K562 (cell line): ENCODE measurements around the gene HOTAIR. TPM values are rescaled to one million over a fixed set of nuclear protein-coding genes. Genes with fewer than 3 reads are reported as not detected.

Source experiments
- CC2D1A ChIP-seq: fragments of 450-650 bp; IDR thresholded peaks from 2 replicates; pipeline ENCODE4 v1.6.1; 2017; ENCODE audit warnings: mild to moderate bottlenecking
- EWSR1 ChIP-seq: fragments of 450-650 bp; IDR thresholded peaks from 2 replicates; pipeline ENCODE4 v1.6.1; 2018; ENCODE audit warnings: borderline replicate concordance, mild to moderate bottlenecking, low read depth, moderate library complexity; ENCODE audit not compliant: partially characterized antibody
- FOXA1 ChIP-seq: fragments of 450-650 bp; IDR thresholded peaks from 2 replicates; pipeline ENCODE4 v1.6.1; 2016; ENCODE audit warnings: mild to moderate bottlenecking, borderline replicate concordance
- IRF9 ChIP-seq: fragments of 450-650 bp; IDR thresholded peaks from 2 replicates; pipeline ENCODE4 v1.6.1; 2016; ENCODE audit warnings: missing biosample characterization, missing genetic modification characterization
- NFXL1 ChIP-seq: fragments of 450-650 bp; formaldehyde crosslinking; IDR thresholded peaks from 2 replicates; pipeline ENCODE4 v1.4.0; 2021; ENCODE audit warnings: mild to moderate bottlenecking
- RFX1 ChIP-seq: fragments of 450-650 bp; IDR thresholded peaks from 2 replicates; pipeline ENCODE4 v1.6.1; 2016; ENCODE audit warnings: mild to moderate bottlenecking, moderate library complexity
- SIX5 ChIP-seq, 2 experiments: IDR thresholded peaks; 2 replicates each; pipeline ENCODE4 v1.6.1; 2011; ENCODE audit warnings: low read length in 2 of 2, borderline replicate concordance in 1 of 2, low read depth in 1 of 2, mild to moderate bottlenecking in 1 of 2, moderate library complexity in 1 of 2; ENCODE audit not compliant: insufficient read depth in 1 of 2
- SMAD4 ChIP-seq: fragments of 250-450 bp; sonication (Bioruptor Pico); conservative IDR thresholded peaks from 2 replicates; pipeline ENCODE4 v1.8.0; 2021; ENCODE audit warnings: inconsistent platforms, mild to moderate bottlenecking, moderate library complexity
- SREBF2 ChIP-seq: sonication (generic); formaldehyde crosslinking; IDR thresholded peaks from 2 replicates; pipeline ENCODE4 v1.4.0; 2020; ENCODE audit warnings: mild to moderate bottlenecking, missing genetic modification reagents
- TAF7 ChIP-seq: fragments of 450-650 bp; IDR thresholded peaks from 2 replicates; pipeline ENCODE4 v1.6.1; 2016; ENCODE audit warnings: missing genetic modification characterization, missing compliant biosample characterization
- THAP7 ChIP-seq: fragments of 250-450 bp; sonication (Bioruptor Pico); IDR thresholded peaks from 2 replicates; pipeline ENCODE4 v1.5.0; 2021
- ZNF24 ChIP-seq: fragments of 450-650 bp; IDR thresholded peaks from 2 replicates; pipeline ENCODE4 v1.6.1; 2016
- ZNF41 ChIP-seq: fragments of 250-450 bp; sonication (Bioruptor Pico); conservative IDR thresholded peaks from 2 replicates; pipeline ENCODE4 v1.4.0; 2020; ENCODE audit warnings: mild to moderate bottlenecking
- ZNF766 ChIP-seq: fragments of 200-800 bp; sonication (Bioruptor generic); conservative IDR thresholded peaks from 2 replicates; pipeline ENCODE4 v1.6.1; 2016; ENCODE audit warnings: missing genetic modification characterization, missing compliant biosample characterization
- polyA plus RNA-seq, 8 experiments: library from polyadenylated mRNA; depleted of rRNA in 4 of 8; stranded (reverse) in 5 of 8; unstranded in 3 of 8; fragments of >200 nt; fragmentation: Nextera tagmentation in 2 of 8; fragmentation: Illumina TruSeq in 1 of 8; extraction: Ambion mirVana in 2 of 8; extraction: Trizol in 1 of 8; gene quantifications; 2 replicates each; pipeline versions ENCODE4 v1.2.1 to v1.2.3, GENCODE V29; 2011 to 2014; ENCODE audit warnings: inconsistent platforms in 1 of 8, missing spikeins in 1 of 8
- total RNA-seq, 7 experiments: library from RNA; depleted of rRNA in 6 of 7; stranded (reverse); fragments of >200 nt in 6 of 7; fragmentation: Illumina TruSeq in 2 of 7; extraction: Trizol in 2 of 7; gene quantifications; 2 replicates each; pipeline versions ENCODE4 v1.2.1 to v1.2.3, GENCODE V29; 2011 to 2021; ENCODE audit warnings: low replicate concordance in 1 of 7
- TF ChIP-seq, protein P1 (sequence below): IDR thresholded peaks from 3 replicates; pipeline ENCODE4 v1.6.1; 2011; ENCODE audit warnings: borderline replicate concordance, mild to moderate bottlenecking, moderate library complexity; ENCODE audit not compliant: insufficient read length; ENCODE audit errors: extremely low read depth
- TF ChIP-seq, protein P2 (sequence below): sonication (generic); formaldehyde crosslinking; IDR thresholded peaks from 2 replicates; pipeline ENCODE4 v1.8.0; 2022; ENCODE audit warnings: mild to moderate bottlenecking, missing genetic modification reagents, borderline replicate concordance

Gene HOTAIR
- total and polyA plus RNA-seq, 9 of the 15 experiments (the other 6 are each of a cell fraction or from before 2014, with no cell fraction given) = 0.04 TPM; not detected in 8

DNA sequence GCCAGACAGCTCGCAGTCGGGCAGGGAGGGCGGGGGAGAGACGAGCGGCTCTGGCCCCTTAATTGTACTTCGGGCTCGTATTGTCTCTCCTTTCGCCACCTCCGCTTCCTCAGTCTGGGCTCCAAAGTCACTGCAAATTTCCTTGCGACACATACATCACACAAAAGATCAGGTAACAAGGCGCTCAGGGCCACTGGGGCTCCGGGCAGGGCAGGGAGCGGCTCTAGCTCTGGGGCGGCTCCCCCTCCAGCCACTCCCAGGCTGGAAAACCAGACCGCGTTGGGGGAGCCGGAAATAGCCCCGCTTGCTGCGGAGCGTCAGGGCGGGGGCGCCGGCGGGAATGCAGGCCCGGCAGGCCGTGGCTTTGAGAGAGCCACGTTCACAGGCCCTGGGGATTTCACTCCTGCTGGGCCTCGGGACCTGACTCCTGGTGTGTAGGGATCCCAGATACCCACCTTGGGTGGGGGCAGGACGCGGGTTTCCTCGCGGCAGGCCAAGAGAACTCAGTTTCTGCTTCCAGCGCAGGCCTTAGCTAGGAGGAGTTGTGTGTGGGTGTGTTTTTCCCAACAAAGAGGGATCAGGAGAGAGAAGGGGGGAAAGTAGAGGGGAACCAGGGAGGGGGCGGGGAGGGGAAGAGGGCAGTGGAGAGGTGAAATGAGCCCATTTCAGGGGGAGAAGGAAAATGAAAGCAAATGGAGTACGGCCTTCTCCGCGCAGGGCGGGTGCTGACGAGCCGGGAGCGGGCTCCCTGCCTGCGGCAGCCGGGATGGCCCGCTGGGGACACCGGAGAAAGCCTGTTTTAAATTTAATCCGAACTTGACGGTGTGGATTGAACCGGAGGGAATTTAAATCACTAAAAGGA, 20.9 kb upstream of the HOTAIR start (continued):
- TF ChIP-seq IRF9 (no peak), FOXA1 (no peak), CC2D1A (no peak), ZNF766 (CRISPR knock-in tag) (no peak), SMAD4 (CRISPR knock-in tag) (peak; percentile 90), TAF7 (tag) (peak; percentile 68), NFXL1 (CRISPR knock-in tag) (no peak), EWSR1 (no peak), ZNF41 (CRISPR knock-in tag) (no peak), SIX5 (IDR thresholded peaks at IDR 0.05; ENCODE audit: borderline replicate concordance in 1 of 2, insufficient read depth in 1 of 2, low read depth in 1 of 2, low read length in 2 of 2) (no peak), SREBF2 (CRISPR knock-in tag) (no peak), THAP7 (no peak), RFX1 (no peak), ZNF24 (no peak)
- TF ChIP-seq, protein P1, sequence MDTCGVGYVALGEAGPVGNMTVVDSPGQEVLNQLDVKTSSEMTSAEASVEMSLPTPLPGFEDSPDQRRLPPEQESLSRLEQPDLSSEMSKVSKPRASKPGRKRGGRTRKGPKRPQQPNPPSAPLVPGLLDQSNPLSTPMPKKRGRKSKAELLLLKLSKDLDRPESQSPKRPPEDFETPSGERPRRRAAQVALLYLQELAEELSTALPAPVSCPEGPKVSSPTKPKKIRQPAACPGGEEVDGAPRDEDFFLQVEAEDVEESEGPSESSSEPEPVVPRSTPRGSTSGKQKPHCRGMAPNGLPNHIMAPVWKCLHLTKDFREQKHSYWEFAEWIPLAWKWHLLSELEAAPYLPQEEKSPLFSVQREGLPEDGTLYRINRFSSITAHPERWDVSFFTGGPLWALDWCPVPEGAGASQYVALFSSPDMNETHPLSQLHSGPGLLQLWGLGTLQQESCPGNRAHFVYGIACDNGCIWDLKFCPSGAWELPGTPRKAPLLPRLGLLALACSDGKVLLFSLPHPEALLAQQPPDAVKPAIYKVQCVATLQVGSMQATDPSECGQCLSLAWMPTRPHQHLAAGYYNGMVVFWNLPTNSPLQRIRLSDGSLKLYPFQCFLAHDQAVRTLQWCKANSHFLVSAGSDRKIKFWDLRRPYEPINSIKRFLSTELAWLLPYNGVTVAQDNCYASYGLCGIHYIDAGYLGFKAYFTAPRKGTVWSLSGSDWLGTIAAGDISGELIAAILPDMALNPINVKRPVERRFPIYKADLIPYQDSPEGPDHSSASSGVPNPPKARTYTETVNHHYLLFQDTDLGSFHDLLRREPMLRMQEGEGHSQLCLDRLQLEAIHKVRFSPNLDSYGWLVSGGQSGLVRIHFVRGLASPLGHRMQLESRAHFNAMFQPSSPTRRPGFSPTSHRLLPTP = no peak
- TF ChIP-seq, protein P2, sequence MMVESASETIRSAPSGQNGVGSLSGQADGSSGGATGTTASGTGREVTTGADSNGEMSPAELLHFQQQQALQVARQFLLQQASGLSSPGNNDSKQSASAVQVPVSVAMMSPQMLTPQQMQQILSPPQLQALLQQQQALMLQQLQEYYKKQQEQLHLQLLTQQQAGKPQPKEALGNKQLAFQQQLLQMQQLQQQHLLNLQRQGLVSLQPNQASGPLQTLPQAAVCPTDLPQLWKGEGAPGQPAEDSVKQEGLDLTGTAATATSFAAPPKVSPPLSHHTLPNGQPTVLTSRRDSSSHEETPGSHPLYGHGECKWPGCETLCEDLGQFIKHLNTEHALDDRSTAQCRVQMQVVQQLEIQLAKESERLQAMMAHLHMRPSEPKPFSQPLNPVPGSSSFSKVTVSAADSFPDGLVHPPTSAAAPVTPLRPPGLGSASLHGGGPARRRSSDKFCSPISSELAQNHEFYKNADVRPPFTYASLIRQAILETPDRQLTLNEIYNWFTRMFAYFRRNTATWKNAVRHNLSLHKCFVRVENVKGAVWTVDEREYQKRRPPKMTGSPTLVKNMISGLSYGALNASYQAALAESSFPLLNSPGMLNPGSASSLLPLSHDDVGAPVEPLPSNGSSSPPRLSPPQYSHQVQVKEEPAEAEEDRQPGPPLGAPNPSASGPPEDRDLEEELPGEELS = no peak
